K562 (cell line): Measurements from ENCODE around the gene PUM1. TPM values are rescaled to one million over a fixed set of nuclear protein-coding genes. Genes with fewer than 3 reads are reported as not detected.

Experiments used
- FOSL1 ChIP-seq: fragments of 200-800 bp; sonication (Bioruptor generic); conservative IDR thresholded peaks from 2 replicates; pipeline ENCODE4 v1.6.1; 2016; ENCODE audit warnings: missing genetic modification characterization, missing compliant biosample characterization
- FOXJ2 ChIP-seq: fragments of 200-800 bp; sonication (Bioruptor generic); IDR thresholded peaks from 2 replicates; pipeline ENCODE4 v1.6.1; 2016; ENCODE audit warnings: missing genetic modification characterization, missing compliant biosample characterization
- KAT2B ChIP-seq: IDR thresholded peaks from one replicate; pipeline ENCODE4 v1.6.1; 2012; ENCODE audit warnings: low read depth, mild to moderate bottlenecking, control low read depth, inconsistent platforms, low read length, moderate library complexity
- NFYB ChIP-seq: IDR thresholded peaks from 2 replicates; pipeline ENCODE4 v1.6.1; 2011; ENCODE audit warnings: mild to moderate bottlenecking, moderate library complexity; ENCODE audit not compliant: insufficient read length; ENCODE audit errors: extremely low read depth
- SMARCA4 ChIP-seq: fragments of 450-650 bp; IDR thresholded peaks from 2 replicates; pipeline ENCODE4 v1.6.1; 2016
- ZNF445 ChIP-seq: fragments of 250-450 bp; sonication (Bioruptor Pico); IDR thresholded peaks from 2 replicates; pipeline ENCODE4 v1.4.0; 2020; ENCODE audit warnings: low read depth, mild to moderate bottlenecking, moderate library complexity
- polyA plus RNA-seq, 8 experiments: library from polyadenylated mRNA; depleted of rRNA in 4 of 8; stranded (reverse) in 5 of 8; unstranded in 3 of 8; fragments of >200 nt; fragmentation: Nextera tagmentation in 2 of 8; fragmentation: Illumina TruSeq in 1 of 8; extraction: Ambion mirVana in 2 of 8; extraction: Trizol in 1 of 8; gene quantifications; 2 replicates each; pipeline versions ENCODE4 v1.2.1 to v1.2.3, GENCODE V29; 2011 to 2014; ENCODE audit warnings: inconsistent platforms in 1 of 8, missing spikeins in 1 of 8
- total RNA-seq, 7 experiments: library from RNA; depleted of rRNA in 6 of 7; stranded (reverse); fragments of >200 nt in 6 of 7; fragmentation: Illumina TruSeq in 2 of 7; extraction: Trizol in 2 of 7; gene quantifications; 2 replicates each; pipeline versions ENCODE4 v1.2.1 to v1.2.3, GENCODE V29; 2011 to 2021; ENCODE audit warnings: low replicate concordance in 1 of 7
- TF ChIP-seq, protein P1 (sequence below): fragments of 450-650 bp; formaldehyde crosslinking; IDR thresholded peaks from 2 replicates; pipeline ENCODE4 v1.4.0; 2020; ENCODE audit warnings: mild to moderate bottlenecking, moderate library complexity
- TF ChIP-seq, protein P2 (sequence below): fragments of 250-450 bp; sonication (Bioruptor Pico); IDR thresholded peaks from 2 replicates; pipeline ENCODE4 v1.8.0; 2022; ENCODE audit warnings: inconsistent platforms, mild to moderate bottlenecking, moderate library complexity, borderline replicate concordance
- TF ChIP-seq, protein P3 (sequence below): sonication (generic); formaldehyde crosslinking; IDR thresholded peaks from 2 replicates; pipeline ENCODE4 v1.8.0; 2022; ENCODE audit warnings: mild to moderate bottlenecking, missing genetic modification reagents

The PUM1 gene
- total and polyA plus RNA-seq, 9 of the 15 experiments (the other 6 are each of a cell fraction or from before 2014, with no cell fraction given), result 37.7 to 104 (median 55.7) TPM

DNA sequence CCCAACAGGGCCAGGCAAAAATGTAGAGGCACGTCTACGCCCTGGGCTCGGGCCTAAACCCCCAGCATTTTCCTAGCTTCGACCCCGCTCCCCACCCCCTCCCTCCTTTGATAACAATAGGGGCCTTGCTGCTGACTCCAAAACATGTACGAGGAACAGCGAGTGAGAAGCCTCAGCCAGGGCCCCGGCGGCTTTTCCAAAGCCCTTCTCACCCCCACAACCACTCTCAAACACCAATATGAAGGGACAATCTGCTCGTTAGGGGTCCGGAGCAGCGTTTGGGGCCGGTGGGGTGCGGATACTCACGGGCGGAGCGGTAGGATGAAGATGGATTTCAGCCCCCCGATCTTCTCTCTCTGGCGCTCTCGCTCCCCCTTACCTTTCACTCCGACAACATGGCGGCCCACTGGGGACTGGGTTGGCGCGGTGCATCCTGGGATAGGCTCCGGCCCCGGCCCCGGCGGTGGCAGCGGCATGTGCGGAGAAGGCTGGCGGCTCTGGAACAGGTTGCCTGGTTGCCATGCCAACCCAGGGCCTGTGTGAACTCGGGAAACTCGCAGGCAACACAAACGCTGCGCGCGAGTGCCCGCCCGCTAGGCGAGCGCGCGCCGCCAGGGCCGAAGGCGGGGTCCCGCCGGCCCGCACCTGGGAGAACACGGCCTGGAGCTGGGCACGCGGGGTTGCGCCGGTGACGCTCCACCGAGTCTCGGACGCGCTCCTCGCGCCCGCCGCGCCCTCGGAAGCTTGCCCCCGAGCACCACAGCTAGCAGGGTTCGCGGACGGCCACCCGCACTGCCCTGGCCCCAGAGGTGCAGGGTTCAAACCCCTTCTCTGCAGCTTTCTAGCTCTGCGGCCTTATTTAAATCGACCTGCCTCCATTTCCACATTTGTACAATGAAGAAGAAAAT, at the start of gene PUM1 (continued):
- TF ChIP-seq, protein P1, sequence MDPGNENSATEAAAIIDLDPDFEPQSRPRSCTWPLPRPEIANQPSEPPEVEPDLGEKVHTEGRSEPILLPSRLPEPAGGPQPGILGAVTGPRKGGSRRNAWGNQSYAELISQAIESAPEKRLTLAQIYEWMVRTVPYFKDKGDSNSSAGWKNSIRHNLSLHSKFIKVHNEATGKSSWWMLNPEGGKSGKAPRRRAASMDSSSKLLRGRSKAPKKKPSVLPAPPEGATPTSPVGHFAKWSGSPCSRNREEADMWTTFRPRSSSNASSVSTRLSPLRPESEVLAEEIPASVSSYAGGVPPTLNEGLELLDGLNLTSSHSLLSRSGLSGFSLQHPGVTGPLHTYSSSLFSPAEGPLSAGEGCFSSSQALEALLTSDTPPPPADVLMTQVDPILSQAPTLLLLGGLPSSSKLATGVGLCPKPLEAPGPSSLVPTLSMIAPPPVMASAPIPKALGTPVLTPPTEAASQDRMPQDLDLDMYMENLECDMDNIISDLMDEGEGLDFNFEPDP (CRISPR knock-in tag), result peak; percentile 78; the same call in 1 of the 2 replicates
- TF ChIP-seq FOSL1 (tag) (0 out of 2 replicates have a peak, but pooled peaks have one; percentile 27), KAT2B (peak; percentile 81), ZNF445 (CRISPR knock-in tag) (peak; percentile 74; the same call in 1 of the 2 replicates), FOXJ2 (tag) (0 out of 2 replicates have a peak, but pooled peaks have one; percentile 78), SMARCA4 (no peak), NFYB (no peak)
- TF ChIP-seq, protein P2, sequence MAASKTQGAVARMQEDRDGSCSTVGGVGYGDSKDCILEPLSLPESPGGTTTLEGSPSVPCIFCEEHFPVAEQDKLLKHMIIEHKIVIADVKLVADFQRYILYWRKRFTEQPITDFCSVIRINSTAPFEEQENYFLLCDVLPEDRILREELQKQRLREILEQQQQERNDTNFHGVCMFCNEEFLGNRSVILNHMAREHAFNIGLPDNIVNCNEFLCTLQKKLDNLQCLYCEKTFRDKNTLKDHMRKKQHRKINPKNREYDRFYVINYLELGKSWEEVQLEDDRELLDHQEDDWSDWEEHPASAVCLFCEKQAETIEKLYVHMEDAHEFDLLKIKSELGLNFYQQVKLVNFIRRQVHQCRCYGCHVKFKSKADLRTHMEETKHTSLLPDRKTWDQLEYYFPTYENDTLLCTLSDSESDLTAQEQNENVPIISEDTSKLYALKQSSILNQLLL (CRISPR knock-in tag), result no peak
- TF ChIP-seq, protein P3, sequence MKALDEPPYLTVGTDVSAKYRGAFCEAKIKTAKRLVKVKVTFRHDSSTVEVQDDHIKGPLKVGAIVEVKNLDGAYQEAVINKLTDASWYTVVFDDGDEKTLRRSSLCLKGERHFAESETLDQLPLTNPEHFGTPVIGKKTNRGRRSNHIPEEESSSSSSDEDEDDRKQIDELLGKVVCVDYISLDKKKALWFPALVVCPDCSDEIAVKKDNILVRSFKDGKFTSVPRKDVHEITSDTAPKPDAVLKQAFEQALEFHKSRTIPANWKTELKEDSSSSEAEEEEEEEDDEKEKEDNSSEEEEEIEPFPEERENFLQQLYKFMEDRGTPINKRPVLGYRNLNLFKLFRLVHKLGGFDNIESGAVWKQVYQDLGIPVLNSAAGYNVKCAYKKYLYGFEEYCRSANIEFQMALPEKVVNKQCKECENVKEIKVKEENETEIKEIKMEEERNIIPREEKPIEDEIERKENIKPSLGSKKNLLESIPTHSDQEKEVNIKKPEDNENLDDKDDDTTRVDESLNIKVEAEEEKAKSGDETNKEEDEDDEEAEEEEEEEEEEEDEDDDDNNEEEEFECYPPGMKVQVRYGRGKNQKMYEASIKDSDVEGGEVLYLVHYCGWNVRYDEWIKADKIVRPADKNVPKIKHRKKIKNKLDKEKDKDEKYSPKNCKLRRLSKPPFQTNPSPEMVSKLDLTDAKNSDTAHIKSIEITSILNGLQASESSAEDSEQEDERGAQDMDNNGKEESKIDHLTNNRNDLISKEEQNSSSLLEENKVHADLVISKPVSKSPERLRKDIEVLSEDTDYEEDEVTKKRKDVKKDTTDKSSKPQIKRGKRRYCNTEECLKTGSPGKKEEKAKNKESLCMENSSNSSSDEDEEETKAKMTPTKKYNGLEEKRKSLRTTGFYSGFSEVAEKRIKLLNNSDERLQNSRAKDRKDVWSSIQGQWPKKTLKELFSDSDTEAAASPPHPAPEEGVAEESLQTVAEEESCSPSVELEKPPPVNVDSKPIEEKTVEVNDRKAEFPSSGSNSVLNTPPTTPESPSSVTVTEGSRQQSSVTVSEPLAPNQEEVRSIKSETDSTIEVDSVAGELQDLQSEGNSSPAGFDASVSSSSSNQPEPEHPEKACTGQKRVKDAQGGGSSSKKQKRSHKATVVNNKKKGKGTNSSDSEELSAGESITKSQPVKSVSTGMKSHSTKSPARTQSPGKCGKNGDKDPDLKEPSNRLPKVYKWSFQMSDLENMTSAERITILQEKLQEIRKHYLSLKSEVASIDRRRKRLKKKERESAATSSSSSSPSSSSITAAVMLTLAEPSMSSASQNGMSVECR, result peak; percentile 92
